Putamen (tissue), 1 donor: ENCODE results near the gene CHST8.

ENCODE experiments used
- DNase-seq: peaks from one replicate; pipeline ENCODE4 v3.0.0-alpha.2; 2016; ENCODE audit warnings: low spot score

CHST8 gene

GRCh38 chr19:33737681-33738371 lies 116.1 kb downstream of the CHST8 start:
- DNase-seq: peak; percentile 18

DNA sequence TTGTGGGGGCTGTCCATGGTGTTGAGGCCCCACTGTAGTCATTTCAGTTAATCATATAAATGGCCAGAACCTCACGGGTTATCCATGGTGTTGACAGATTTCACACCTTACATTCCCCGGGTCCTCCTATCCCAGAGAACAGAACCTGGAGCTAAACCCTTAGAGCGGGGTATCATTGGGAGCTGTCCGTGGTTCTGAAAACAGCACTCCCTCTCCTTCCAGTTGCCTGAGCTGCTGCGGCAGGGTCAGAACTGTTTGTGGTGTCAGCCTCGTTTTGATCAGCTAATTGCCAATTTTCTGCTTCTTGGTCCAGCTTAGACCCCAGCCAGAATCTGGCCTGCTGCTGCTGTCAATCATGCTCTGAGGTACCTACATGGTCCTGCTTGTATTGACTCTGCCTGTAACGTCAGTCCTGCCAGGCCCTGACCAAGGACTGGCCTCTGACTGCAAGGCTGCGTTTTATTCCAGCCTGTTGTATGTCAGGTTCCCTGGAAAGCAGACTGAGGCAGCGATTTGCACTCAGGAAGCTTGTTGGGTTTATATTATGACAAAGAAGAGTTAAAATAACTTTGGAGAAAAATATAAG lies 119.2 kb downstream of the CHST8 start:
- DNase-seq: no peak

DNA sequence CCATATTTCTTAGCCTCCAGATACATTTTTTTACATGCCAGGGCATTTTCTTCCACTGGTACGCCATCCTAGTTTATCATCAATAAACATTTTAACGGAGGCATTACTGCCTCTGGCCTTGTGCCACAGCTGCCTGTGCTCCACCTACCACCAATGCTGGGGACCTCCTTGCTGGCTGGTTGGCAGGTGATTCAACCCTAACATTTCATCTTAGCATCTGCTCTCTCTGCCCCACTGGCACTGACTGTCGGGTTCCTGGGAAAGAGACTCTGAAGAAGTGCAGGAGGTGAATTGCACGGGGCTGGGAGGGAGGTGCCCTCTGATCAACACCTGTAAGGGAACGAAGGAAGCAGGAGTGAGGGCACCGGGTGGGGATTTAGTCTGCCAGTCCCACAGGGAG lies 123.5 kb downstream of the CHST8 start:
- no peak for DNase-seq

GRCh38 chr19:33746159-33746558 lies 124.4 kb downstream of the CHST8 start:
- DNase-seq: no peak

- DNase-seq: no peak
Observed at GRCh38 chr19:33747273-33747672, 125.5 kb downstream of the CHST8 start.

DNA sequence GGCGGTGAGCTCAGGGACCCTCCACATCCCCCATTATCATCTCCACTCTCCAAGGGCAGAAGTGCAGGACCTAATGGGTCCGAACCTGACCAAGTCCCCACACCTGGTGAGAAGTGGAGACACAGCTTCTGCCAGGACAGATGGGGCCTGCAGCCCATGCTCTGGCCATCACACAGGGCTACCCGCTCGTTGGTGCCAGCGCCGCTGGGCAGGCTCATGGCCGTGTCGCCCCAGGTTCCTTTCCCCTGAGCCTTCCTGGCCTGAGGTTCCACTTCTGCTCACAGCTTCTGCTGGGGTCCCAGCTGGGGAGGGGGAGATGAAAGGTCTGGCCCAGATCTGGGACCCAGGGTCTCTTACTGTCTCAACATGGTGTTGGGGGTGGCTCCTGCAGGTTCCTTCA lies 126.5 kb downstream of the CHST8 start:
- DNase-seq: no peak

DNA sequence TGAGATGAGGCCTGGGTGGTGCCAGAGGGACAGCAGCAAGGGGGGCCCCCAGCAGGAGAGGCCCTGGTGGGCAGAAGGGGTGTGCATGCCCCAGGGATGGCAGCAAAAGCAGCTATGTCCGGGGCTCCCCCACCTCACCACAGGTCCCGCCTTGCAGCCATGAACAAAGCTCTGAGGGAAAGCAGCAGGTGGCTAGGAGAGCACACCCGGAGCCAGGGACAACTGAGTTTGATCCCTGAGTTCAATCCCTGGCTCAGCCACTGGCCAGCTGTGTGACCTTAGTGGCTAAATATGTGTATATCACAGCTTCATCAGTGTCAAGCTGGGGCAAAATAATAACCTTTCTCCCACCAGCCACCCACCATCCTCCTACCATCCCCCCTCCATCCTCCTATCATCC lies 127.3 kb downstream of the CHST8 start:
- no peak for DNase-seq

GRCh38 chr19:33749619-33750175 lies 127.9 kb downstream of the CHST8 start:
- no peak for DNase-seq

DNA sequence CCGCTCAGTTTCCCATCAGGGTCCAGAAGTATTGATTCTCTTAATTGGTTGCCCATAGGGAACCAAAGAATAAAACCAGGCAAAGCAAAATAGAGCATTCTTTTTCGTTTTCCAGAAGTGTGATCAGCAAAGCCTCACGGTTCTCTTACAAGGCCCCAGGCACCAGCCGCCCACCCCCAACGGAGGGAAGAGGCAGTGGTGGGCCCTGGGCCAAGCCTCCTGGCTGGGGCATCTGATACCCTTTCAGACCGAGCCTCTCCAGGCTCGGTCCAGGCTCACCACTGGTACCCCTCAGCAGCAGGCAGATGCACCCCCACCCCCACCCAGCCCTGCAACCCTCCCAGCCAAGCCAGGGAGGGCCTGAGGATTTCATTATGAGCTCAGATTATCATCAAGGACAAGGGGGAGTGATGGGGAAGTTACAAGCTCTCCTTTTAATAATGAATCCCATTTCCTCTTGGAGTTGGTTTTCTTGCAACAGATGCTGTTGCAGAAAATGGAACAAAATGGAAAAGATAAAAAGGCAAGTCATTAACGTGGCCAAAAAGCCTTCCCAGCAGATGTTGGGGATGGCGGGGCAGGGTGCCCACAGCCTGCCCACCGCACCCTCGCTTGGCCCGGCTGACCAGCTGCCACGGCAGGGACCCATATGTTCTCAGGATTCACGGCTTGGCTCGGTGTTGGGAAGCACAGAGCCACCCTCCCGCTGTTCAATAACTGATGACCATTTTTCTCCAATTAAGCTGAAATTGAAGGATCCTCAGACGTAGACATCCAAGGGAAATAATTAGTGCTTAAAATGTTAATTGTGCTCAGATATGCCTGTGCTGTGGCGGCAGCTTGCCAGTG lies 129.1 kb downstream of the CHST8 start:
- DNase-seq: no peak

DNA sequence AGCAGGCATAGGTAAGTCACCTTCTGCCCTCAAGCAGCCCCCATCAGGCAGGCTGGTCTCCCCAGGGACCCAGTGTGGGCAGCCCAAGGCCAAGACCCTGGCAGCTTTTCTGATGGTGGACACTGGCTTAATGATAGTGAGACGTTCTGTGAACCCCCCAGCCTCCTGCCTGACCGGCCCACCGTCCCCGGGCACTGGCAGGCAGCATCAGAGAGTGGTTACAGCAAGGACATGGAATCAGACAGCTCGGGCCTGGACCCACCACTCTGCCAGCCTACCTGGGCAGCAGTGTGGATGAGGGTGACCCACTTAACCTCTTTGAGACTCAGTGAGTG lies 129.7 kb downstream of the CHST8 start:
- no peak for DNase-seq

- no peak for DNase-seq
Observed at GRCh38 chr19:33752018-33752800, 130.5 kb downstream of the CHST8 start.

DNA sequence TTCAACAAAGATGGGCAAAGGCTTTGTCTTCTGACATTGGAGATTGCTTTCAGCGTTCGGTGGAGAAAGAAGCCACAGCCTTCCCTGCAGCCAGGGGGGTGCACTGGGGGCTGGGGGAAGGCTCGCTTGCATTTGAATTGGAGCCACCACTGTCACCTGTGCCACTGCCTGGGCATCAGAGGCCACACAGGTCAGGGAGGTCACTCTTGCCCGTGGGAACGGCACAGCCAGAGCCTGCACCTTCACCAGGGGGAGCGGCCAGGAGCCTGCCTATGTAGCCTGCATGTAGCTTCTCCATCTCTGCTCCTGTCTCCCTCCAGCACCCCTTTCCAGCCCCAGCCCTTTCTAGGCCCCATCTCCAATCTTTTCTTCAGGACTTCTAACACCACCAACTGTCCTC lies 131.2 kb downstream of the CHST8 start:
- no peak for DNase-seq

DNA sequence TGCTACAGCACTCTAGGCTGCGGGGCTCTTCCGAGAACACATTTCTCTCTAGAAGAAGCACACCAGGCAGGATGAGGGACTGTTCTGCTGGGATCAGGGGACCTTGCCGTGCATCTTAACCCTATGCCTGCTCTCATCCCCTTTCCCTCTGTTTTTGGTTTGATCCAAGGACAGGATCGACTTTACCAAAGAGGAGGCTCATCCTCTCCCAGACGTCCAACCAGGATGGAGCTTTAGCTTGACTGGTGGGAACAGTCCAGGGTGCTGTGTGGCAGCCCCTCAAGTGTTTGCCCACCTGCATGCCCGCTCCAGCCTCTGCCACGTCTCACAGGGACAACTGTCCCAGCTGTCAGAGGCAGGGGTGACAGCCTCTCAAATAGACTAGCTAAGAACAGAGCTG lies 132.6 kb downstream of the CHST8 start:
- DNase-seq: no peak

DNA sequence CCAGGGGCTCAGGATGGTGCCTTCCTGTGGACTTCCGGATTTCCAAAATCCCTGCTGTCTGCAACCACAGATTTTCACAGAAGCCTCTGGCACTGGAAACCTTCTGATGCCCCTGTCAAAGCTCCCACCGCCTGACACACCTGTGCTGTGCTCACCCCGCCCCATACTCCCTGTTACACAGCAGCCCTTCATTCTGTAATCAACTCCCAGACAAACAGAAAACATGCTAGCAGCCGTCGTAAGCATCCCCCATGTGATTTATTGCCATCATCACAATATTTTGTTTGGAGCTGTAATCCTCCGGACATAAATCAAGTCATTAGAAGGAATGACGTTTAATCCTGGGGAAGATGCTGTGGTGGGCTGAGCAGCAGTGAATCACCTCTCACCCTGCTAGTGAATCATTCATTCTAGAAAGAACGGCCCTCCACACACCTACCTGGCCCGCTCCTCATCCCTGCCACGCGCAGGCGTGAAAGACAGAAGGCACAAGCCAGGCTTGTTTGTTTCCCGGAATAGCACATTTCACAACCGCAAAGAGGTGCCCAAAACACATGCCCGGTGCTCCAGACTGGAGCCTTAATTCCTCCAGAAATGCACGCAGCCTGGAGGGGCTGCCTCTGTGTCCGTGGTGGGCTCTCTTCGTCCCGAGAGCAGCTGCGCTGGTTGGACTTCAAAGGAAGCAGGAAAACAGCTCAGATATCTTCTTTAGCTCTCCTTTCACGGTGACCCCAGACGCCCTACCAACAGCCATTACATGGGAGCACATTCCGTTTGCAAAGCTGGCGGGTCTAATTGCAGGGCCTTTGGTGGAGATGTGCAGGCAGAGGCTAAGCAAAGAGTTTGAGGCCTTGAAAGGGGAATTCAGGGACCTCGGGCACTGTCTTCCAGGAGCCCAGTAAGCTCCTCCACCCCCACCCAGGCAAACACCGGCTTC lies 133.6 kb downstream of the CHST8 start:
- no peak for DNase-seq

DNA sequence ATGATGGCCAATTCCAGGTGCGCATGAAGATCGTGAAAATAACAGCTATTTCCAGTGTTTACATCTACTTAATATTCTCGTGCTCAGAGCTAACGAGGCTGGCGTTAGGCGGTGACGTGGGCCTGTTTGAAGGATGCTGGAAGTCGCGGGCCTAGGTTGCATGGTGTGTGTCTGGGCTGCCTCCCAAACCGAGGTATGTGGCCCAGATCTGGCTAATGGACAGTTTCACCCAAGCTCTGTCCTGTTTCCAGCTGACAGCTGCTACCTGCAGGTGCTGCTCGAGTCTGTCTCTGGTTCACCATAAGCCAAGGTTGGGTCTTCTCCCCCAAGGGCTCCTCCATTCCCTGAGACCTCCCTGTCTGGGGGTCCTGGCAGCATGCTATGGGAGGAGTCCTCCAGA lies 134.4 kb downstream of the CHST8 start:
- no peak for DNase-seq

GRCh38 chr19:33758541-33759013 lies 136.8 kb downstream of the CHST8 start:
- no peak for DNase-seq

DNA sequence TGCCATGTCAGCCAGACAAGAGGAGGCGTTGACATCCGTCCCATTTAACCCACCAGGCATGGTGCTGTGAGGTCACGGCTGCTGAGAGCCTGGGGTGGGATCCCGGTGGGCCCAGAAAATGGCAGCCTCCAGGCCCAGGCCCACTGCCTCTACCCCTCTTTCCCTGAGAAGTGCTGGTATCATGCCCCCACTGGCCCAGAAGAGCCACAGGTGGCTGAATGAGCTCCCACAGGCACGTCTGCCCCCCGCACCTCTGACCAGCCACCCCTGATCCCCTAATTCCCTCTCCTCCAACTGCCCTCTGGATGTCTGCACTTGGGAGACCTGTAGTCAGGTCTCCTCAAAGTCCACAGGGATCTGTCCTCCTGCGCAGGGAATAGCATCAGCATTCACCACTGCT lies 137.6 kb downstream of the CHST8 start:
- DNase-seq: no peak

- DNase-seq: no peak
Observed at GRCh38 chr19:33763633-33764371, 142.0 kb downstream of the CHST8 start.

DNA sequence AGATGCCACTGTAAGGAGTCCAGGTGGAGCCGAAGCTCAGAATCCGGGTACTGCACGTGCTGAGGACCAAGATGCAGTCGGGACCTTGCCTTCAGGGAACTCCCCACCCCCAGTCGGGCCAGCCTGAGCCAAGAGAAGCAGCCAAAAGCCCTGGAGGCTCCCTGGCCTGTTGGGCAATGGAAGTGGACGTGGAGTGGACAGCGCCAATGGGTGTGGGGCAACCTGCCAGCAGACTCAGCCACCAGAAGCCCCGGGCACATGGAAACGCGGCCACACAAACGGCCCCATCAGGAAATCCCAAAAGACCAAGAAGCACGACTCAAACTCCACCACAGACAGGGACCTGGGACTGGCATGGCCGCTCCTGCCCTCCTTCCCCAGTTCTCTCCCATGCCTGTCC lies 144.9 kb downstream of the CHST8 start:
- no peak for DNase-seq

DNA sequence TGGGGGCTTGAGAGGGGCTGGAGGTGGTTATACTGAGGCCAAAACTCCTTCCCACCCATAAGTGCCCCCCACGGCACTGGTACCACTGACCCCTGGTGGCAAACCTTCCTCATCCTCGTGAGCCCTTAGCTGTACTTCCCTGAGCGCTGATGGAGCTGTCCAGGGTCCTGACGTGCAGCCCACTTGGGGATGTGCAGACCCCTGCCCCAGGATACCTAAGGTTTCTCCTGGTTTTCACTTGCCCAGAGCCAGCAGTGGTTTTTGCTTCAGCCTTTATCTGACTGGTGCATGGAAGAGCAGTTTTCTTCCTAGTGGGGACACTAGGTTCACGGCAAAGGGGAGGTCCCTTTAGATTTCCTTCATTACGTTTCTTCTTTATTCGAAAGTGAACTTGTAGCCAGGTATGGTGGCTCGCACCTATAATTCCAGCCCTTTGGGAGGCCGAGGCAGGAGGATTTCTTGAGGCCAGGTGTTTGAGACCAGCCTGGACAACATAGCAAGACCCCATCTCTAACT lies 146.2 kb downstream of the CHST8 start:
- DNase-seq: no peak
